NCI-H226 (cell line): ENCODE measurements around the gene PEX3.
"Not testable (repeated sequence)": the region's sequence is repeated elsewhere in the genome, so short reads cannot be mapped to it uniquely, and the experiment has no call there.

ENCODE experiments used
- DNase-seq: peaks from one replicate; pipeline ENCODE4 v3.0.0-alpha.2; 2015

The PEX3 gene, protein sequence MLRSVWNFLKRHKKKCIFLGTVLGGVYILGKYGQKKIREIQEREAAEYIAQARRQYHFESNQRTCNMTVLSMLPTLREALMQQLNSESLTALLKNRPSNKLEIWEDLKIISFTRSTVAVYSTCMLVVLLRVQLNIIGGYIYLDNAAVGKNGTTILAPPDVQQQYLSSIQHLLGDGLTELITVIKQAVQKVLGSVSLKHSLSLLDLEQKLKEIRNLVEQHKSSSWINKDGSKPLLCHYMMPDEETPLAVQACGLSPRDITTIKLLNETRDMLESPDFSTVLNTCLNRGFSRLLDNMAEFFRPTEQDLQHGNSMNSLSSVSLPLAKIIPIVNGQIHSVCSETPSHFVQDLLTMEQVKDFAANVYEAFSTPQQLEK

DNA sequence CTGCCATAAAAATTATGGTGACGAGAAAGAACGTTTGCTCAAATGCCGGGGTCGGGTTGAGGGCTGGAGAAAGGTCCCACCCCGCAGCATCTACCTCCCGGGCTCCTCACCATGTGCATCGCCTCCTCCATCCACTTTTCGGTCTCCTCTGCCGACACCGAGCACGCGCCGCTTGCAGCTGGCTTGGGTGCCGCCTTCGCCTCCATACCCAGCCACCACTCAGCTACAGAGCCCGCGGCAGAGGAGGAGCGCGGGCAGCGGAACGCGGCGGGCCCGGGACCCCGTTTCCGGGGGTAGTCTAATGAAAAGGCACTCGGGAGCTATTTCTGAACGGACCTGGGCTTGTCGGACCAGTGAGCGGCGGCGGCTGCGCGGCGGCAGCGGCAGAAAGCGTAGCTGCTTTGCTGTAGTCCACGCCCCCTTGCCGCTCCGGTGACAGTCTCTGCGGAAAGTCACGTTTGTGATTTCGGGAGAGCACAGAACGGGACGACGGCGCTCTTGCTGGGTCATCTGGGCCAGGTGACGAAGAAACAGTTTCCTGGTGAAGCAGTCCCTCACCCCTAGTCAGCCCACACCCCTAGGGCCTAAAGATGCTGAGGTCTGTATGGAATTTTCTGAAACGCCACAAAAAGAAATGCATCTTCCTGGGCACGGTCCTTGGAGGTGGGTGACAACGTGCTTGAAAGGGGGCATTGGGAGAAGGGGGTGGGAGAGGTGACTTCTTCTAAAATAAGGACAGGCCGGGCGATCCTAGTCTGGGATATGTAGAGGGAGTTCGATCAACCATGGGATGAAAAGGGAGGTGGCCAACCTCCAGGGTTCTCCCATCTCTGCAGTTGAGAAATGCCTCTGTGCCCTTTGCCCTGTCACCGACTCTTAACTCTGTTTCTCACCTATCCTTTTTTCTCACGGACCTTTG, at the start of gene PEX3, which contains the start of gene ADAT2:
Gene PEX3 (plus strand): TSS at position 353 of the 919 bp plus-strand sequence. CDS start 238 bp downstream, at position 591.
Gene ADAT2 (minus strand): TSS at position 243 of the 919 bp plus-strand sequence. CDS start 37 bp downstream, at position 206.
- peak; percentile 87 for DNase-seq

DNA sequence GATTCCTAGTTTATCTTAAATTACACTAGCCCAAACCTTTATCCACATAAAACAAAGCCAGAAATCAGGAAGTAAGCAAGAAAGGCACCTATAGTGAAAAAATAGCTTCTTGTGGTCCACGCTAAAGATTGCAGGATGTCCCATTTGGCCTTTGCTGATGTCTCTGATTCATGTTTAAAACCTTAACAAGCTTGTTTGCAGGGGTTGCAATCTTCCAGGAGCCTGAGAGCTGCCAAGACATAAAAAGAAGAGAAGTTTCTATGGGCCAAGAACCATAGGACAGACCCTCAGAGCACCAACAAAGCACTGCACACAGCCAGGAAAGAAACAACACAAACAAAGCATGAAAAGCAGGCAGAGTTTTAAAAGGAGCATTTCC, 49.5 kb upstream of the PEX3 start:
- DNase-seq: no peak

DNA sequence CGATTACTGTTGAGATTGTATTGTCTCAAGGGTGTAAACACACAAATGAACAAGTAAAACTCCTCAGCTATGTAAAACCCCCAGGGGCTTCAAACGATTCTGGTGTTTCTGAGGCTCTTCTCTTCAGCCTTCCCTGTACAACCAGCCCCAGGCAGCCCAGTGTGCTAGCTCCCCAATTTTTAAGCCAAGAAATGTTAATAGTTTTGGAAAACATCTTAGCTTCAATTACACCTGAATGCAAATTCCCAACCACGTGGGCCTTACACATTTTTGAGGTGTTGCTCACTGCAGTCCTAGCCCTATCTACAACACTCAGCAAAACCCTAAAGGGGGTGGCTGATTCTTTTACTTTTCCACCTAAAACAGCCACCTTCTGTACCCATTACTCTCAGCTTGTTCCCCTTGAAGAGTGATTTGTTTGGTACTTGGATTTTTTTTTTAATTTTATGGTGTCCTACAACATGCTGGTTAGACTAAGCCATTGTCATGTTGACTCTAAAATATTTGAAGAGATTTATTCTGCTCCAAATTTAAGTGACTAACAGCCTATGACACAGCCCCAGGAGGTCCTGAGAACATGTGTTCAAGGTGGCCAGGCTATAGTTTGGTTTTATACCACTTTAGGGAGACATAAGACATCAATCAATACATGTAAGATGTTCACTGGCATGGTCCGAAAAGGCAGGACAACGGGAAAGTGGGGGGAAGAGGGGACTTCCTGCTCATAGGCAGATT, 48.8 kb upstream of the PEX3 start:
- no peak for DNase-seq

DNA sequence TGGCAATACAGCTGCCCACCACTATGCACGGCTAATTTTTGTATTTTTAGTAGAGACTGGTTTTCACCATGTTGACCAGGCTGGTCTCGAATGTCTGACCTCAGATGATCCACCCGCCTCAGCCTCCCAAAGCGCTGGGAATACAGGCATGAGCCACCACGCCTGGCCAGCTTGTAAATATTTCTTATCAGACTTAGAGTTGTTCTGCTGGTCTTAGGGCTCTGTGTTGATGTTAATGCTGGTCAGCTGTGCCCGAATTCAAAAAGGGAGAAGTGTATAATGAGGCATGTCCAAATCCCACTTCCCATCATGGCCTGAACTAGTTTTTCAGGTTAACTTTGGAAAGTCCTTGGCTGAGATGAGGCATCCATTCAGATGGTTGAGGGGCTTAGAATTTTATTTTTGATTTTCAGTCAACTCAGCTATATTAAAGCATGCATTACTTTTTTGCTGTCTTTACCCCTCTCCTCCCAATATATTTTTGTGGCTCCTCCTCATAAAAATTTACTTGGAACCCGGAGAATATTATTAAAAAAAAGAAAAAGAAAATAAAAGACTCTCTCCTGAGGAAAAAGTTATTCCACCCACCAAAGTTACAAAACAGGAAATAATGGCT, 47.8 kb upstream of the PEX3 start:
- DNase-seq: no peak

DNA sequence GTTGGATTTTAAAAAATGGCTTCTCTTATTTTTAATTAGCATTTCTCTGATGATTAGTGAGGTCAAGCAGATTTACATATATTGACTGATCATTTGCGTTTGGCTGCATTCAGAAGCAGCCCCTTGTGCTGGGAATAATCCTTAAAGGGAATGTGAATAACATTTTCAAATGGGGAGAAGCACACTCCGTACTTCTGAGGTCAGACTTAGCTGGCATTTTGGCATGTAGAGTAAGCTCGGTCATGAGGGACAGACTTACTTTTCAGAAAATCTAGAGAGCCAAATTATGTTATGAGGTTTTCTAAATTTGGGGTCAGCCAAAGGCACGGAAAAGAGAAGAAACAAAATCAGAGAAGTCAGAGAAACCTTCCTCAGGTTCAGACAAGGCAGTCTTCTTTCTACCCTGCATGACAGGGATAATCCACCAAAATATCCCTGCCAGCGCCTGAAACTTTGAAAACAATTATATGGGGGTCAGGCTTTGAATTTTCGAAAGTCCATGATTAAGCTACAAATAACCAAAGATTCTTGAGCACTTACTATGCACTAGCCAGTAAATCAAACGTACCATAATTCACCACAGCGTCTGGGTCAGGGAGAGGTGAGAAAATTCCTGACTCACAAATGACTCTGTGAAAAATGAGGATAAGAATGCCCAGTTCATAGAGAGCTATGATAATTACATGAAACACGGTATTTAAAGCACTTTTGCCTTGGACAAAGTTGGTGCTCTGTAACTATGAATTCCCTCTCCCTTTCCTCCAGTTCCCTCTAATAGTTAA, 45.0 kb upstream of the PEX3 start:
- DNase-seq: peak; percentile 78

DNA sequence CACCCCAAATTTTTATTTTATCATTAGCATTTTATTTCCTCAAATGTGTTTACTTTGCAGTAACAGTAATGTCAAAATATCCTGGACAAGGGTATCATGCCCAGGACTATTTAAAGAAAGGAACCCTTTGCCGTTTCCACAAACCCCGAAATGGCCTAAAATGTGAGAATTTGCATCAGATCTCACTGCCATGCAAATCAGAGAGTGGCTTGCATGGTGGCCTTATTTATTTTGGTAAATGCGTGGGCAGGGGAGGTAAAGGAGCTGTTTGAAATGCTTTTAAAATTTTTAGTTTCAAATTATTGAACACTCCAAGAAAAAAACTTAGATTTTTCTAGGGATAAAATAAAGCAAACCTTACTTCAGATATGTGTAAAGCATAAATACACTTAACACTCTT, 43.9 kb upstream of the PEX3 start:
- no peak for DNase-seq

DNA sequence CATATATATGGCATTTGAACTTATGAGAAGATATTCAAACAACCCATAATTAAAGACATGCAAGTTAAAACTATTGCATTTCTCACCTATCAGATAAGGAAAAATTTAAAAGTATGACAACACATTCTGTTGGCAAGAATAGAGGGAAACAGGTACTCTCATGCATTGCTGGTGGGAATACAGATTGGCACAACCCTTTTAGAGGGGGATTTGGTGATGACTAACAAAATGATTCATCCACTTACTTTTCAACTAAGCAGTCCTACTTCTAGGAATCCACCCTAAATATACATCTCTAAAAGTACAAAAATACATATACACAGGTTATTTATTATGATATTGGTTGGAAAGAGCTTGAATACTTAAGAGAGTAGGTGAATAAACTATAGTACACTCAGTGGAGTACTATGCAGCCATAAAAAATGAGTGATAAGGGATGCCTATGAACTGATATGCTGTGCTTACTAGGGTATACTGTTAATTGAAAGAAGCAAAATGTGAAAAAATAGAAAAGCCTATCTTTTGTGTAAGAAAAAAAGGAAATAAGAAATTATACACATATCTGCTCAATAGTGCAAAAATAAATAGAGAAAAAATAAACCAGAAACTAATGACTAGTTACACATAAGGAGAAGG, 42.3 kb upstream of the PEX3 start:
- peak; percentile 49 for DNase-seq

DNA sequence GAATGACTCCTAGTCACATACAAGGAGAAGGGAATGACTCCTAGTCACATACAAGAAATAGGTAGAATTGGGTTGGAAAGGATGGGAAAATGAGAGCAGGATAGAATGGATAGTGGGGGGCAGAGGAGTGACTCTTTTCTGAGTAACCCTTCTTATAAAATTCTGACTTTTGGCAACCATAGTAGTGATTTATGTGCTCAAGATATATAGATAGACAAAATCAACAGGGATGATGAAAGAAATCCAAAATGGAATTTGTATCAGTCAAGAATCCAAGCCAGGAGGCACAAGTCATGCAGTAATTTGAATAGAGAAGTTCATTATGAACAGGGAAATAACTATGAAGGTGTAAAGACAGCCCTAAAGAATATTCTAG, 41.8 kb upstream of the PEX3 start:
- no peak for DNase-seq

DNA sequence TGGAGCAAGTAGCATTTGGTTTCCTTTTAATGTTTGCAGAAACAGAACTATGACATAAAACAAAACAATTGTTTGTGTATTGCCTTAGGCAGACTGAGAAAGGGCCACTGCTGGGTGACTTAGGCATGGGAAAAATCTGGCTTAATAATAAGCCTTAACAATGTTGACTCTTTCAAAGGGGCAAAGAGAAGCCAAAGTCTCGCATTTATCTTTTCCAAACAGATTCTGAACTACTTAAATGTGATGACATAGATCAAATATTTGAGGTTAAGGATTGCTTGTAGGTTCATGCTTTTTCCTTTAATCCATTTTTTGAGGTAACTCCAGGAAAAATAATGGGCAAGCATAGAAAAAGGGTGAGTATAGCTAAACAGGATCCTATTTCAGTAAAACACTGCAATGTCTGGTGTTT, 39.7 kb upstream of the PEX3 start:
- DNase-seq: peak; percentile 41

DNA sequence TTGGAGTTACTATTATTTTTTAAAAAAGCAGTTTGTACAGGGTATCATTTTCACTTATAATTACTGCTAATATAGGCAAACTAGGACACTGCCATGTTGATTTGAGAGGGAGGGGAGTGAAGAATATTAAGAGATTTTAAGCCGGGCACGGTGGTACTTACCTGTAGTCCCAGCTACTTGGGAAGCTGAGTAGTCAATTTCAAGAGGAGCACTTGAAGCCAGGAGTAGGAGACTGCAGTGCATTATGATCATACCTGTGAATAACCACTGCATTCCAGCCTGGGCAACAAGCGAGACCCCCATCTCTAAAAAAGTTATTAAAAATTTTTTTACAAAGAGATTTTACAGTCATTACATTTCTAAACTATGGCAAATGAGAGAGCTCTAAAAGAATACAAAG, 35.8 kb upstream of the PEX3 start:
- DNase-seq: no peak

DNA sequence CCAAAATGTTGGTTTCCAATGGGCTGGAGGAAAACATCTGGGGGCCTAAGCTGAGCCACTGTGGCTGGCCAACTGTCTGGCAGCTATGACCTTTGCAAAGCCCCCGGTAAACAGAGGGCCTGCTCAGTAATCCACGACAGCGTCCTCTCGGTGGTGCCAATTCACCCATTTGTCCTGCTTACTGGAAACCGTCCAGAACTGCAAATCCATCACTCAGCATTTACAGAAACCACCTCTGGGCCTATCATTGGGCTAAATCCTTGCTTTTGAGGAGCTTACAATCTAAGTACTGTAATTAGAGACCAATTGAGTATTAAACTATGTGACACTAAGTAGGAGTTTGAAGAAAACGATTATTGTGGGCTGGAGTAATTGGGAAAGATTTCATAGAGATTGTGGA, 31.1 kb upstream of the PEX3 start:
- no peak for DNase-seq

DNA sequence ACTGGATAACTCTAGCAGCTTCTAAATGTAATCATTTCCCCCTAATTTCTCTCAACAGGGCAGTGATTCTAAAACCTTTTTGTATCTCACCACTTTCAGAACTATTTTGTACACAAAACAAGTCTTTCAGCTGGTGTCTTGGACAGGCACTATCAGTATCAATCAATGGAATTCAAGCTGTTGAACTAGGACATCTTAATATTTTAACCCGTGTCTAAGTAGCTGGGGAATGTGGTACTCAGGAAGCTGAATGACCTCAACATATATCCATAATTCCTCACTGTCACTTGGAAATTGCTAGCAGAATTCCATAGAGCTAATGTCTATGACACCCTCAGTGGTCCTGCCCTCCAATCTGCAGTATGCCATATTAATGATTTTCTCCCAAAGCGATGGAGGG, 24.6 kb upstream of the PEX3 start:
- DNase-seq: no peak

DNA sequence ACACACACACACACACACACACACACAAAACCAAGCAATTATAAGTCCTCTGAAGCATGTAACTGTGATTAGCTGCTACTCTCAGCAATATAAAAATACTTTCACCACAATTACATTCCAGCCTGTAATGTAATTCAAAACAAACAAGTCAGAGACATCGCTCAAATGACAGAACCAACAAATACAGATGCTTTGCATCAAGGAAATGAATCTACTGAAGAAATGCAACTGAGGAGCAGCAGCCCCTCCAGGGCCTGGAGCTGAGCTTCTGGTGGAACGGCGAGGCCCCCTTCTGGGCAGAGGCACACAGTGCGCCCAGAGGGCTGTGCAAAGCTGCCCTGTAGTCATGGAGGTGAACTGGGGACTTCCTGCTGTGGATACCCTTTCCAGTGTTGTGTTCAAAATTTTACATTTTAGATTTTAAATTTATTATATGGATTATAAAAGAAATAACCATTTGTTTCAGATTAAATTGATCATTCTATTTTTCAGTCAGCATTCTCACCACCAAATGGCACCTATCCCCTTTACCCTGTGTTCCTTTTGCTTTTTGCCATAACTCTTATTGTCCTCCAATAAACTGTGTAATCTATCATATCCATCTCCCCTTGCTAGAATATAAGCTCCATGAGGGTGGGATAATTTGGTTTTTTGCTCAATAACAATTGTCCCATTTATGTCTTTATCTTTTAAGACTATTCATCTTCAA, 23.3 kb upstream of the PEX3 start:
- DNase-seq: peak; percentile 48

DNA sequence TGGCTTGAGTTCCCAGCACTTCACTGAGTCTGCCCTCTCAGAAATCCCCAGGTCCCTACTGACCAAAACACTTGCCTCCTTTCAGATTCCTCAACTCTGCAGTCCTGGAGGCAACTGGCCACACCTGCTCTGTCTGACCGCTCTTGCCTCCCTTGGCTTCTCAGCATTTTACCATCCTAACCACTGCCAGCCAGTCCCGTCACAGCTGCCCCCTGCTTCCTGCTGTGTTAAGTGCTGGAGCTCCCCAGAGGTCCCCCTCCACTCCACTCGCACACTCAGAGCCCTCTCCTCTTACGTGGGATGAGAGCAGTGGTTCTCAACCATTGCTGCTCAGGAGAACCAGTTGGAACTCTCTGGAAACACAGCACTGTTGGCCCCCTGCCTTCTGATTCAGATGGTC, 20.6 kb upstream of the PEX3 start:
- no peak for DNase-seq

DNA sequence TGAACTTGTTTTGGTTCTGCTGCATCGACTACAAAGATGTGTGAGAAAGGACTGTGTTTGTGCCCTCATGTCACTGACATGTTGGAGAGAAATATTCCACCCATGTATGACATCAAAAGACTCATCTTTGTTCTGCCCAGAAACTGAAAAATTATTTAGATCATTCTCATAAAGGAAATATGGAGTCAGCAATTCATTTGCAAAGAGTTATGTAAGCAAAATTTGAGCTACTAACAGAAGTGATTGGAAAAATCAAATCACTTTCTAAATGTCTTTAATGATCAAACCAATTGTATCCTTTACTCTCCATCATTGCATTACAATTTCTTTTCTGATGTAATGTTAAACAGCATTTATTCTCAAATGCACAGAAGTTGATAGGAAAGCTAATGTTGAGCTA, 19.4 kb upstream of the PEX3 start:
- DNase-seq: no peak

DNA sequence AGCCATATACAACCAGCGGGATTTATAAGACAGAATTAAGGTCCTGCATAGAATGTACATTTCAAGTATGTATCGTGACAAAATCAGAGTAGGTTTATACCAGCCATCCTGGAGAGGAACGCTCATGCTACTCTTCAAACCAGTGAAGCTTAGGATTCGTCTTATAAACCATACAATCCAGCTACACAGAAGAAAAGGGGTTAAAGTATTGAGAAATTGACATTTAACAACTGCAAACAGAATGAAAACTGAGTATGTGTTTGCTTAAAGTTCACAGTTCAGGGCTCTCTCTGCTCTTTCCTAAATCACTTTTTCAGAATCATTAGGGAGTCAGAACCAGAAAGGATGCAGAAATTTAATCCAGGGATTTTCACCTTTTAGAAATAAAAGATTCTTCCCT, 18.0 kb upstream of the PEX3 start:
- no peak for DNase-seq

DNA sequence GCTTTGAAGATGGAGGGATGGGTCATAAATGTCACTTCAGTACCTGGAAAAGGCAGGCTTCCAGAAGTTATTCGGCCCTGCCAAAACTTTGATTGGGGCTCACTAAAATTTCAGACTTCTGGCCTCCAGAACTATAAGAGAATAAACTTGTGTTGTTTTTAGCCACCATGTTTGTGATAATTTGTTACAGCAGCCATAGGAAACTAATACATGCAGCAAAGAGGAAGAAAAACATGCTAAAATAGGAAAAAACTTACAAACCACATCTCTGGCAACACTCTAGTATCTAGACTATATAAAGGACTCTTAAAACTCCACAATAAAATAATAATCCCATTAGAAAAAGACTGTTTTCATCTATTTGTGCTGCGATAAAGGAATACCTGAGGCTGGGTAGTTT, 9.6 kb upstream of the PEX3 start:
- no peak for DNase-seq

DNA sequence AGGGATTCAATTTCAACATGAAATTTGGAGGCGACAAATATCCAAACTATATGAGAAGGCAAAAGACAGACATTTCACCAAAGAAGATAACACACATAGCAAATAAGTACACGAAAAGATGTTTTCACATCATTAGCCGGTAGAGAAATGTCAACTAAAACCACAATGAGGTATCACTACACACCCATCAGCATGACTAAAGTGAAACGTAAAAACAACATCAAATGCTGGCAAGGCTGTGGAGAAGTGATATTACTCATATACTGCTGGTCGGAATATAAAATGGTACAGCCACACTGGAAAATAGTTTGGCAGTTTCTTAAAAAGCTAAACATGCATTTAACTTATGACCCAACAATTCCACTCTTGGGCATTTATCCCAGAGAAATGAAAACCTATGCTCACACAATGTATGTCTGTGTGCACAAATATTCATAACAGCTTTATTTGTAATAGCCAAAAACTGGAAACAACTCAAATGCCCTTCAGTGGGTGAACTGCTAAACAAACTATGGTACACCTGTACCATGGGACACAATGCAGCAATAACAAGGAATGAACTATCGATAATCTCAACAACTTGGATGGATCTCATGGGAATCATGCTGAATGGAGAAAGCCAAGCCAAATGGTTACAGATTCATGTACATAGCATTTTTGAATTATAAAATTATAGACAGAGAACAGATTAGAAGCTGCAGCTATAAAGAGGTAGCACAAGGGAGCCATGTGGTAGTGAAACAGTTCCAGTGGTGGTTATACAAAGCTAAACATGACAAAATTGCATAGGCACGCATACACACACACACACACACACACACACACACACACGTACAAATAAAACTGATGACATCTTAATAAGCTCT, 8.7 kb upstream of the PEX3 start:
- DNase-seq: no peak

DNA sequence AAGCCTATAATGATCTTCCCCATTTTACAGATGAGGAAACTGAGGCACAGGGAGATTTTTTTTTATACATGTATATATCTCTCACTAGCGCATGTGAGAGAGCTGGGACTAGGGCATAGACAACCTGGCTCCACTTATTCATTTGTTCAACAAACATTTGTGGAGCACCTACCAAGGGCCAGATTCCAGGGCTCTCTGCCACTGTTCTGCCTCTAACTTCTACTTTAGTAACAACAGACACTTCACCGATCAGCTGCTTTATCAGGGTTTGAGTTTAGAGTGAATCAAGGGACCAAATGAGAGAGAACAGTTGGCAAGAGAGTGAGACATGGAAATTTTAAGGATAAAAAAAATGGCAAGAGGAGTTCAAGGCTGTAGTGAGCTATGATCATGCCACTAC, 7.5 kb upstream of the PEX3 start:
- DNase-seq: no peak

DNA sequence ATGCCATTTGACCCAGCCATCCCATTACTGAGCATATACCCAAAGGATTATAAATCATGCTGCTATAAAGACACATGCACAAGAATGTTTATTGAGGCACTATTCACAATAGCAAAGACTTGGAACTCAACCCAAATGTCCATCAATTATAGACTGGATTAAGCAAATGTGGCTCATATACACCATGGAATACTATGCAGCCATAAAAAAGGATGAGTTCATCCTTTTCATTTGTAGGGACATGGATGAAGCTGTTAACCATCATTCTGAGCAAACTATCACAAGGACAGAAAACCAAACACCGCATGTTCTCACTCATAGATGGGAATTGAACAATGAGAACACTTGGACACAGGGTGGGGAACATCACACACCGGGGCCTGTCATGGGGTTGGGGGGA, 2.7 kb upstream of the PEX3 start:
- DNase-seq: not testable (repeated sequence)
